HG03460 (cell line): ENCODE results near the gene CTSZ.
"Not testable (repeated sequence)": the region's sequence is repeated elsewhere in the genome, so short reads cannot be mapped to it uniquely, and the experiment has no call there.

Source experiments
- ATAC-seq: cut with Tn5 transposase; IDR thresholded peaks from one replicate; pipeline ENCODE4 v1.9.1; 2021; ENCODE audit not compliant: unreplicated experiment

Gene CTSZ

GRCh38 chr20:59014680-59015389 is 7.8 kb upstream of the CTSZ start:
- no peak for ATAC-seq

DNA sequence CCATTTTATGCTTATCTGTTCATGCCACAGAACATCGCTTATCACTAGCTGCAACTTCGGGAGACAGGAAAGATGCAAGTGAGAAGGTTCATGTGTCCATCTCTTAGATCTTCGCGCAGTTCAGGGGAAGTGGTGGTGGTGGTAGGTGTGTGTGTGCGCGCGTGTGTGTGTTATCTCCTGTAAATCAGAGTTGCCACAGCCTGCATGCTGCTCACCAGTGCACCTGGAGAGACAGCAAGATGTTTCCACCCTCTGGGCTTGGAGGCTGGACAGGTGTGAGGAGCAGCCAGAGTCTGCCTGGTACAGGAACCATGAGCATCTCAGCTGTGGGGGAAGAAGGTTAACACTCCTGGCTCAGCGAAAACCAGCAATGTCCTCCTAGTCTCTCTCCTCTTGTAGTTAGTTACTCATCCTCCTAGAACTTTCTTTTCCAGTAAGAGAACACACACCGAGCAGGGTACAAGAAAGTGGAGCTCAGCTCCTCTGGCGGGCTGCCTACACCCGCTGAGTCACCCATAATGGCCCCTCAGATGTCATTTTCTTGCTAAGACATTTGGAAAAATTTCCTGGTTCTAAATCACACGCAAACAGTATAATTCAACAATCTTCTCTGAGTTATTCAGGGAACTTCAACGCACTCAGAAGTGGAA is 7.0 kb upstream of the CTSZ start:
- no peak for ATAC-seq

DNA sequence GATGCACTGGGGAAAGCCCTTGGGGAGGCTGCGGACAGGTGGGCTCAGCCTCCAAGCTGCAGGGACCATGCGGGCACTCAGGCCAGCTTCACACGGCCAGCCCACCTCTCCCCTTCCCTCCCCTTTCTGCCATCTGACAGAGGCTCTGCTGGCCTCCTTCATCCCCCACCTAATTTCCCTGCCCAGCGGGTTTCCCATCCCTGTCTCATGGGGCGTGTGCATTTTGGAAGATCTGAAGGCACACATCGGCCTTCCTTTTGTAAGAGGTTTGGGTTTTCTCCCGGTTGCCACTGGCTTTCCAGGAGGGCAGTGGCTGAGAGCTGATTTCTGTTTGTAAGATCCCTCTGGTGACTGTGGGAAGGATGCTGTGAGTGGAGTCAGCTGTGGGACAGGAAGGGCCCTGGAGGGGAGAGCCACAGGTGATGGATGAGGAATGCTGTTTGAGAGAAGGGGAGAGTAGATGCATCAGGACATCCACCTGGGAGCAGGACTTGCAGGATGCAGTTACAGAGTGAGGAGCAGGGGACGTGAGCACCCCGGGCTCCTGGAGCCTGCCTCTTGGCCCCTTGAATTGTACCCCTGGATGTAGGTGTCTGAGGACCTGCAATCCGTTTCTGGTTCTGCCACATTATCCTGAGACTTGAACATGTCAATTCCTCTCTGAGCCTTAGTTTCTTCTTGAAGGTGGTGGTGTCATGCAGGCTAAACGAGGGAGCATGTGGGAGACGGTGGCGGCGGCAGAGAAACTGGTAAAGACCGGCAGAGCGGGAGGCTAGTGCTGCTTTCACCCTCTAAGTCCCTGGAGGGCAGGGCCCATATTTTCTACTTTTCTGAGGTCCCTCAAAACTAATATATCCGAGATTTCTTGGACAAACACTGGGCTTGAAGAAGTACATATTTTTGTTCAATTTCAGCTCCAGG is 6.2 kb upstream of the CTSZ start:
- ATAC-seq: no peak

- not testable (repeated sequence) for ATAC-seq
These were observed 4.8 kb upstream of the CTSZ start for GRCh38 chr20:59011874-59012157.

GRCh38 chr20:59010995-59011873 is 4.2 kb upstream of the CTSZ start:
- no peak for ATAC-seq

GRCh38 chr20:59010321-59010994 is 3.4 kb upstream of the CTSZ start:
- ATAC-seq: no peak

DNA sequence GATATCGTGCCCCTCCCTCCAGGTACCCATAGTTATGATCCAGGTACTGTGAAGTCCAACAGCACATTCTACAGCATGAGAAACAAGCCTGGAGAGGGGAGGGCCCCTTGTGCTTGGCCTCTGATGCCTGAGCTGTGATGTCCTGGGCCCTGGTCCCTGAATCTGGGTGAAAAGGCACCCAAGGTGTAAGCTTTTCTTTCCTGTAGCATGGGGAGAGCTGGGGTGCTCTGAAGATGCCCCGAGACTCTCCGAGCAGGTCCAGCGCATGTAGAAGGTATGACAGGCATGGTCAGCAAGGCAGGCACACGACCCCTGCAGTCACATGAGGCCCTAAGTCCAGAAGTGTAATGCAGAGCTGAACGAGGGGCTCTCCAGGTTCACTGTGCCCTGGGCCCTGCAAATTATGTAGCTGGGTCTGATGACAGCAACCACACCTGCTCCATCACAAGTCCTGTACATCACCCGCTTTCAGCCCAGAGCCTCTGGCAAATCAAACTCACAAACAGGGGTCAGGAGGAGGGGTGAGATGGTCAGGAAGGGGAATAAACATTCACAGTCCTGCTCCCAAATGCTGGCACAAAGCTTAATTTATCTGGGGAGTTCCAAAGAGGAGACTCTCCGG is 1.8 kb upstream of the CTSZ start:
- ATAC-seq: no peak

DNA sequence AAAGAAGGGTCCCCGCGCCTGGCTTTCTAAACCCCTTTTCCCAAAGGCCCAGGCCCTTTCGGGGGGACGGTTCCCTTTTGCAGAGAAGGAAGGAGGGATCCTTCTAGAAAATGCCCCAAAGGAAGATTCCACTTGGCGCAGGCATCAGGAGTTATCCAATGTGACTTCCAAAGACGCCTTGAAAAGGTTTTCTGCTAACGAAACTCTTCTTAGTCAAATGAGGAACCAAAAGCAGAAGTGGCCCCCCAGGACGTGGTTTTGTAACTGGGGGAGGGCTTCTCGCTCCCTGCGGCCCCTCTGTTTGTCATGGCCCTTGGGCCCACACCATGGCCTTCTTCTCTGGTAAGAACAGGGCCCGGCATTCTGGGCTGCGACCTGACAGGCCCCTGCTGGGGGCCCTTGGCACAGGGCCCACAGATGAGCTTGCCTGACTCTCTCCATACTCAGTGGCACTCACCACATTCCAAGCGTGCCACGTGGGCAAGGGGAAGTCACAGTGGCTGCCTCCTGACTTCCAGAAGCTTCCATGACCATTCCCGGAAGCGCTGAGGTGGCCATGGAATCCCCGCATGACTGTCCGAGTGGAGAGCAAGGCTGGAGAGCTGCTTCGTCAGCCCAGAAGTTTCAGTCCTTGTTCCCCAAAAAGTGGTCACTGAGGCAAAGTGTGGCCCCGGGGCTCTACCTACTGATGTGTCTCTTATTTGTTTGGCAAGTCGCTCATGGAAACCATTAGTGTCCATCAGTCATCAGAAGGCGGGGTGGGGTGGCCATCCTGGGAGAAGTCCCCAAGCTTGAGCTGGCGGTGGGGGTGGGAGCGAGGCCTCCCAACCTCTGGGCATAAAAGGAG is 834 bp upstream of the CTSZ start:
- peak; percentile 34 for ATAC-seq

DNA sequence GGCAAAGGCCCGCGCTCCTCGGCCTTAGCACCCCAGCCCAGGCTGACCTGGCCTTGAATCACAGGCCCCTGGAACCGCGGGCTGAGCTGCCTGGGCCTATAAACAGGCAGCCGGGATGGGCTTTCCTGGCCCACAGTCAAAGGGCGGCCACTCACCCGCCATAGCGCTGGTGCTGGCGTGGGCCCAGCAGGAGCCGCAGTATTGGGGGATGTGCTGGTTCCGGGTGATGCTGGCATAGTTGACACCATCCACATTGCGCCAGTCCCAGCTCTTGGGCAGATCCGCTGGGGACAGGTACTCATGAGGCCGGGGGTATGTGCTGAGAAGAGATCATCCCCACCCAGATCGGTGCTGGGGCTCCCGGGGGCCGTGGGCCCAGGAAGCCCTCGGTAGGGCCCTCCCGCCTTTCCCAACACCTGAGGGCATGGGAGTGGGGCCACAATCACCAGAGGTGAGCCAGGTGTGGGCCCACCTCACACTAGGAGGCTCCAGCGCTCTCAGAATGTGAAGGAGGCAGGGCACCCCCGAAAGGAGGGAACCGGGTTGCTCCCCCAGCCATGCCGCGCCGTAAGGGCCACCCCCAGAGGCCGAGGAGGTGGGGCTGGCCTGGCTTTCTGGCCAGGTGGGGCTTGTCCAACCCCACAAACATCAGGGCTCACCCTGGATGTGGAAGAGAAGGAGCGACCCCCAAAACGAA is 739 bp downstream of the CTSZ start:
- no peak for ATAC-seq

DNA sequence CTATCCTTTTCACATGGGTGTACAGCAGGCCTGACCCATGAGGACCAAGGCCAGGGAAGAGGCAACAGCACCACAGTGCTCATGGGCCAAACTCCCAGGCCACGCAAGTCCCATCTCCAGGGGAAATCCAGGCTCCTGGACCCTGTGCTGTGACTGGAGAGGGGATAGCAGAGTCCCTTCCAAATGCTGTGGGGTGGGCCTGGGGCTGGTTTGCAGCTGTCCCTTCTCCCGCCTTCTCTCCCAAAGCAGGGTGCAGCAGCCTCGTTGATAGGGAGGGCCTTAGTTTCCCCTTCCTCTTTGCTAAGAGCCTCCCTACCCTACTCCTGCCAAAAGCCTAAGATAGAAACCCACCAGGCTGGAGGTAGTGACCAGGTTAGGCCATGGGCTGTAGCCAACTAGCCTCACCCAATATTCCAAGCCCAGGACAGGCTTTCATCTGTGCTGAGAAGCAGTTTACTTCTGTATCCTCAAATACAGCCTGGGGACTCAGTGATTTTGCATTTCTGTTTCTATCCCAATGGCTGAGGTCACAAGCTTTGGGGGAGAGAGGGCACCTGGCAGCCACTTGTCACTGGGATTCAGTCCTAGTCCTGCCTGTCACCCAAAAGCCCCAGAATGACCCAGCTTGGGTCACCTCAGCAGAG is 1.4 kb downstream of the CTSZ start:
- no peak for ATAC-seq

DNA sequence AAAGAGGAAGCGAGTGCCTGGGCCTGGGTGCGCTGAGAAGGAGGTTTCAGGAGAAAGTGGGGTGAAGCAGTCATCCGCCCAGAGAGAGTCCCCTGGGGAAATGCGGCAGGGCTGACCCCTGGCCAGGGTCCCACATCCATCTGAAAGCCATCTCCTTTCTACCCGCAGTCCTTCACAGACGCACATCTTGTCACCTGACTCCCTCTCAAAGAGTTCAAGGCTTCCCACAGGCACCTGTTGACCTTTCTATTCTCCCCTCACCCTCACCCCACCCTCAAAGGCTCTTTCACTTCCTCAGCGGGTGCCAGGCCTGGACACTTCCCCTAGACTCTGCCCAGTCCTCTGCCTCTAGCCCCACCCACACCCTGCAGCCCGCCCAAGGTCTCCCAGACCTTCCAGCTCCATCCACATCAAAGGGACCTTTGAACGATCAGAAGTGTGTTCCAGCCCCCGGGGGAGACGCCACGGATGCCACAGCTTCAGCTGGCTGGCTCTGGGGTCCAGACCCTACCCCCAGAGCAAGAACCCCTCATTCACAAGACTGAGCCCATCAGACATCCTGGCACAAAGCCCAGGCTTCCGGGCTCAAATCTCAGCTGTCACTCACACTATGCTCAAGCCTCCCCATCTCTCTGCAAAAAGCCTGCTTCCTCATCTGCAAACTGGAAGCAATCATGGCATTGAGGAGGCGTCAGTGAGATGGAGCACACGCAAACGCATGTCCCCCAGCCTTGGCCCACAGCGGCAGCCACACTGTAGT is 2.1 kb downstream of the CTSZ start:
- peak; percentile 58 for ATAC-seq

DNA sequence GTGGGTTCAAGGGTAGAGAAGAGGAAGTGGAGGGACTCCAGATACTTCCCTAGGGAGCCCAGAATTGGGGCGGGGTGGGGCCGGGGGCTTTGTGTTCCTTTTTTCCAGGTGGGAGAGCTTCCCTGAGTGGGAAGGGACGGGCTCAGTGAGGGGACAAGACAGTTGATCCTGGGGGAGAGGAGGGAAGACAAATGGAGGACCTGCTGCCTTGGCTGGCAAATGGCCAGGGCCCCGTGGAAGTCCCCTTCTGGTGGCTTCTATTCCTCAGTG is 2.6 kb downstream of the CTSZ start:
- ATAC-seq: no peak

GRCh38 chr20:59003836-59004492 is 3.1 kb downstream of the CTSZ start:
- ATAC-seq: no peak

DNA sequence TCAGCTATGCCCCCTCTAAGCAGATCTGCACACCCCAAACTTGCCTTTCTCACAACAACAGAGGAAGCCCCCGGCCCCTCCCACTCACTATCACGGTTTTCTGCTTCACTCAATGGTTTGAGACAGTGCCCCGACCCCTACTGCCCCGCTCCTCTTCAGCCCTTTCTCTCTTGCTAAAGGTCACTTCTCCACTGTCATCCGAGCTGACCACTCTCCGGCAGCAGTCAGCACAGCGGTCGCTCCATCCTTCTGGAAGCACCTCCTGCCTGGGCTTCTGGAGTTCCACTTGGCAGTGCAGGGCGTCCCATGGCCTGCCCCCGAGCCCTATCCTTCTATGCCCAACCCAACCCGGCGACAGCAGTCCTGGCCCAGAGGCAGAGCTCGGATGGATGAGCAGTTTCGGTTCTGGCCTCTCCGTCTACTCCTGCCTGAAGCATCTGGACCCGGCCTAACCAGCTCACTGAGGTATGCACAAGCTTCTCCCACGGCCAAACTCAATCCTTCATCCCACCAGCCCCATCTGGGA is 4.1 kb downstream of the CTSZ start:
- ATAC-seq: no peak

GRCh38 chr20:59002388-59002787 is 4.7 kb downstream of the CTSZ start:
- ATAC-seq: no peak

- ATAC-seq: no peak
These were observed 5.4 kb downstream of the CTSZ start for GRCh38 chr20:59001449-59002171.
